ENCODE measurements around the gene SLC1A3.

DNA sequence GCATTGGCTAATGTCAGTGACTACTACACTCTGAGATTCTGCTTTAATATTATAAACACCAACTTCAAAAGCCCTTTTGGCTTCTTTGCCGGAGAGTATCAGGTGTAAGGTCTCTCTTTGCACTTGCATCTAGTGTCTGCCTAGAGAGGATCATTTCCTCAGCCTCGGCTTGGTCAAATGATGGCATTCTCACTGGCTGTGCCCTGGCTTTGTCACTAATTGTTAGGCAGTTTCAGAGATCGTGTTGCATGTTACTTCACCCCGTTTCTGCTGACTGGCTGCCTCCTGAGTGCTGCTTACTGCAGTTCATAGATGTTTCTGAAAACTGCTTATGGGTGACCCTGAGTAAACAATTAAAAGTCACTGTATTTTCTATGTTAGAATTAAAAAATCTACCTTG, 48.8 kb downstream of the SLC1A3 start:
- TF ChIP-seq, protein P1, sequence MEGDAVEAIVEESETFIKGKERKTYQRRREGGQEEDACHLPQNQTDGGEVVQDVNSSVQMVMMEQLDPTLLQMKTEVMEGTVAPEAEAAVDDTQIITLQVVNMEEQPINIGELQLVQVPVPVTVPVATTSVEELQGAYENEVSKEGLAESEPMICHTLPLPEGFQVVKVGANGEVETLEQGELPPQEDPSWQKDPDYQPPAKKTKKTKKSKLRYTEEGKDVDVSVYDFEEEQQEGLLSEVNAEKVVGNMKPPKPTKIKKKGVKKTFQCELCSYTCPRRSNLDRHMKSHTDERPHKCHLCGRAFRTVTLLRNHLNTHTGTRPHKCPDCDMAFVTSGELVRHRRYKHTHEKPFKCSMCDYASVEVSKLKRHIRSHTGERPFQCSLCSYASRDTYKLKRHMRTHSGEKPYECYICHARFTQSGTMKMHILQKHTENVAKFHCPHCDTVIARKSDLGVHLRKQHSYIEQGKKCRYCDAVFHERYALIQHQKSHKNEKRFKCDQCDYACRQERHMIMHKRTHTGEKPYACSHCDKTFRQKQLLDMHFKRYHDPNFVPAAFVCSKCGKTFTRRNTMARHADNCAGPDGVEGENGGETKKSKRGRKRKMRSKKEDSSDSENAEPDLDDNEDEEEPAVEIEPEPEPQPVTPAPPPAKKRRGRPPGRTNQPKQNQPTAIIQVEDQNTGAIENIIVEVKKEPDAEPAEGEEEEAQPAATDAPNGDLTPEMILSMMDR (IDR thresholded peaks at IDR 0.05): no peak
- TF ChIP-seq EZH2 (IDR thresholded peaks at IDR 0.05; ENCODE audit: borderline replicate concordance, insufficient read depth, low read depth, low read length, poor library complexity, severe bottlenecking): no peak

Data from B cell (primary cell).